Loucy (cell line): Measurements from ENCODE around the gene PLEKHH1.
"Not testable (repeated sequence)": the region's sequence is repeated elsewhere in the genome, so short reads cannot be mapped to it uniquely, and the experiment has no call there.

Experiments used
- H2AFZ ChIP-seq: fragments of 200-600 bp; sonication (generic); 2 replicates; pipeline ENCODE4 v1.6.0; 2016; ENCODE audit warnings: antibody characterized with exemption, mild to moderate bottlenecking, low read length, moderate library complexity
- H3F3A ChIP-seq: fragments of 200-600 bp; 2 replicates; pipeline ENCODE4 v1.6.0; 2016; ENCODE audit warnings: antibody characterized with exemption, low read depth, mild to moderate bottlenecking
- H3K27me3 ChIP-seq: fragments of 200-600 bp; sonication (generic); 2 replicates; pipeline ENCODE4 v1.6.1; 2014; ENCODE audit warnings: low read length, mild to moderate bottlenecking; ENCODE audit not compliant: insufficient read depth, poor library complexity, severe bottlenecking
- H3K36me3 ChIP-seq: fragments of 200-600 bp; sonication (generic); 2 replicates; pipeline ENCODE4 v1.6.1; 2016; ENCODE audit warnings: low read length; ENCODE audit not compliant: insufficient read depth
- H3K4me1 ChIP-seq: fragments of 200-600 bp; sonication (generic); 2 replicates; pipeline ENCODE4 v1.5.1; 2014; ENCODE audit warnings: low read length, mild to moderate bottlenecking; ENCODE audit not compliant: insufficient read depth, poor library complexity, severe bottlenecking
- H3K4me2 ChIP-seq: fragments of 200-600 bp; sonication (generic); 2 replicates; pipeline ENCODE4 v1.6.0; 2014; ENCODE audit warnings: antibody characterized with exemption, low read length, low read depth, mild to moderate bottlenecking; ENCODE audit not compliant: poor library complexity, severe bottlenecking
- H3K4me3 ChIP-seq: fragments of 200-600 bp; sonication (generic); 2 replicates; pipeline ENCODE4 v1.5.1; 2014; ENCODE audit warnings: low read length, mild to moderate bottlenecking, mixed read lengths; ENCODE audit not compliant: poor library complexity, severe bottlenecking
- H3K79me2 ChIP-seq: fragments of 200-600 bp; sonication (generic); 2 replicates; pipeline ENCODE4 v1.6.1; 2014; ENCODE audit warnings: low read length; ENCODE audit not compliant: insufficient read depth
- H3K9ac ChIP-seq: fragments of 200-600 bp; sonication (generic); 2 replicates; pipeline ENCODE4 v1.6.0; 2014; ENCODE audit warnings: mild to moderate bottlenecking, low read depth, low read length, moderate library complexity; ENCODE audit not compliant: poor library complexity, severe bottlenecking
- H3K9me2 ChIP-seq: fragments of 200-600 bp; sonication (generic); replicated peaks from 2 replicates; pipeline ENCODE4 v1.6.1; 2016; ENCODE audit warnings: low read depth, low read length, mixed read lengths
- H3K9me3 ChIP-seq: fragments of 200-600 bp; sonication (generic); 2 replicates; pipeline ENCODE4 v1.6.1; 2014; ENCODE audit warnings: mild to moderate bottlenecking, antibody characterized with exemption, low read length, low read depth; ENCODE audit not compliant: insufficient read depth
- H4K20me1 ChIP-seq: fragments of 200-600 bp; sonication (generic); 2 replicates; pipeline ENCODE4 v1.6.0; 2014; ENCODE audit warnings: antibody characterized with exemption, low read length, mild to moderate bottlenecking; ENCODE audit not compliant: insufficient read depth, poor library complexity, severe bottlenecking
- CTCF ChIP-seq: fragments of 200-600 bp; sonication (generic); conservative IDR thresholded peaks from 2 replicates; pipeline ENCODE4 v1.5.1; 2014; ENCODE audit warnings: mild to moderate bottlenecking, antibody characterized with exemption, low read length
- EZH2phosphoT487 ChIP-seq: fragments of 200-600 bp; IDR thresholded peaks from 2 replicates; pipeline ENCODE4 v1.6.1; 2018; ENCODE audit warnings: antibody characterized with exemption, mild to moderate bottlenecking, moderate library complexity, borderline replicate concordance

Gene PLEKHH1

GRCh38 chr14:67586369-67586768 is 53.3 kb downstream of the PLEKHH1 start:
- Histone ChIP-seq H3K36me3 (peaks cover 17% of the 10 kb centered on the region; the same call in 1 of the 2 replicates), H3K9me2 (no peaks in the 10 kb centered on the region), H3K79me2 (no peaks in the 10 kb centered on the region), H3K9me3 (no peaks in the 10 kb centered on the region), H3K4me1 (no peaks in the 10 kb centered on the region), H3K4me2 (no peak overlapping the region), H2AFZ (no peak overlapping the region), H3F3A (no peaks in the 10 kb centered on the region), H3K9ac (no peak overlapping the region), H3K27me3 (no peaks in the 10 kb centered on the region), H4K20me1 (no peaks in the 10 kb centered on the region), H3K4me3 (no peak overlapping the region)
- no peak for TF ChIP-seq EZH2phosphoT487
- TF ChIP-seq CTCF = no peak

- Histone ChIP-seq H3K27me3 (no peaks in the 10 kb centered on the region), H3K4me1 (no peaks in the 10 kb centered on the region), H3K9me3 (no peaks in the 10 kb centered on the region), H3K9ac (no peak overlapping the region), H3K36me3 (peaks cover 30% of the 10 kb centered on the region; the same call in 1 of the 2 replicates), H3K4me2 (no peak overlapping the region), H3F3A (no peaks in the 10 kb centered on the region), H4K20me1 (no peaks in the 10 kb centered on the region), H3K4me3 (no peak overlapping the region), H3K9me2 (no peaks in the 10 kb centered on the region), H3K79me2 (no peaks in the 10 kb centered on the region), H2AFZ (no peak overlapping the region)
- no peak for TF ChIP-seq EZH2phosphoT487
Measured at GRCh38 chr14:67589204-67589770, 56.2 kb downstream of the PLEKHH1 start.

- H2AFZ ChIP-seq, H3K9me2 ChIP-seq, H3K4me2 ChIP-seq, H3K9ac ChIP-seq, H3K9me3 ChIP-seq, H4K20me1 ChIP-seq, H3K4me3 ChIP-seq, H3K27me3 ChIP-seq, H3F3A ChIP-seq: not testable (repeated sequence)
- Histone ChIP-seq H3K4me1 (peaks cover 14% of the 10 kb centered on the region), H3K36me3 (peaks cover 30% of the 10 kb centered on the region; the same call in 1 of the 2 replicates), H3K79me2 (peaks cover 13% of the 10 kb centered on the region; the same call in 1 of the 2 replicates)
Measured at GRCh38 chr14:67593650-67594049, 60.6 kb downstream of the PLEKHH1 start.

GRCh38 chr14:67595392-67595791 is 62.3 kb downstream of the PLEKHH1 start:
- peak overlapping the region; percentile 6 for H3K4me2 ChIP-seq
- no peak for TF ChIP-seq EZH2phosphoT487
- TF ChIP-seq CTCF = no peak
- H3K9me3 ChIP-seq = no peaks in the 10 kb centered on the region

More at GRCh38 chr14:67595392-67595791, 62.3 kb downstream of the PLEKHH1 start:
- Histone ChIP-seq H2AFZ (no peak overlapping the region), H3K9ac (no peak overlapping the region), H3K4me1 (peaks cover 23% of the 10 kb centered on the region), H3K9me2 (no peaks in the 10 kb centered on the region), H3K79me2 (peaks cover 22% of the 10 kb centered on the region), H3F3A (no peaks in the 10 kb centered on the region), H3K4me3 (no peak overlapping the region), H3K27me3 (no peaks in the 10 kb centered on the region), H3K36me3 (peaks cover 17% of the 10 kb centered on the region; the same call in 1 of the 2 replicates), H4K20me1 (no peaks in the 10 kb centered on the region)
